LNCaP clone FGC (cell line): ENCODE measurements around the gene PIEZO1.

Experiments used
- DNase-seq: peaks from one replicate; pipeline ENCODE4 v3.0.0-alpha.2; 2011; ENCODE audit warnings: low read depth
- H3K4me3 ChIP-seq: 2 replicates; pipeline ENCODE4 v1.5.1; 2011; ENCODE audit warnings: mild to moderate bottlenecking, low read depth, low read length, control low read depth
- CTCF ChIP-seq: IDR thresholded peaks from 2 replicates; pipeline ENCODE4 v1.5.1; 2012; ENCODE audit warnings: mild to moderate bottlenecking; ENCODE audit not compliant: control insufficient read depth, insufficient read depth; ENCODE audit errors: extremely low read depth

Gene PIEZO1

DNA sequence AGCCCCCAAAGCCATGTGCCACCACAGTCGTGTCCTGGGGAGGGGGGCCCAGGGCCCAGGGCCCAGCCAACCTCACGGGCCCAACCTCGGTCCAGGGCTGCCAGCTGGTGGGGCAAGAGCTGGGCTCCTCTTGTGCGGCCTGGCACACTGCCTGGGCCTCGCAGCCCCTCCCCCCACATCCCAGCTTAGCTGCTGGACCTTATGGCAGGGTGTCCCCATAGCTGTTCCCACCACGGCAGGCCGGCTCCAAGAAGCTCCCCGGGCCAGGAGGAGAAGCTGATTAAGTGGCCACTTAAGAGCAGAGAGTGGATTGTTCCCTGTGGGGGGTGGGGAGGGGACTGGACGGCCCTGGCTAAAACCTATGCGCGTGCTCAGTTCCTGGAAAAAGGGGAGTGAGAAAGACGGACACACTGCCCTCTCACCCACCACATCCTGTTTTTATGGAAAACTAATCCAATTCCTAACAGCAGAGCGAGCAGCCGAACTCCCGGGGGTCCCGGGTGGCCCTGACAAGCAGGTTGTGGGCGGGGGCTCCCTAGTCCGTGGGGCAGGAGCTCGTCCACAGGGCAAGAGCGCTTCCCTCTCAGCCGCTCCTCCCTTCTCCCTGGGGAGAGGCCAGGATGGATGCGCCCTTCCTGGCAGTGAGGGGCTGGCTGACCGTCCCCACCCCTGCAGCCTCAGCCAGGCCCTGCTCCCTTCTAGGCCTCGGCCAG lies 16.8 kb downstream of the PIEZO1 start:
- H3K4me3 ChIP-seq, result peak overlapping the region; percentile 48
- DNase-seq, result no peak
- no peak for TF ChIP-seq CTCF

DNA sequence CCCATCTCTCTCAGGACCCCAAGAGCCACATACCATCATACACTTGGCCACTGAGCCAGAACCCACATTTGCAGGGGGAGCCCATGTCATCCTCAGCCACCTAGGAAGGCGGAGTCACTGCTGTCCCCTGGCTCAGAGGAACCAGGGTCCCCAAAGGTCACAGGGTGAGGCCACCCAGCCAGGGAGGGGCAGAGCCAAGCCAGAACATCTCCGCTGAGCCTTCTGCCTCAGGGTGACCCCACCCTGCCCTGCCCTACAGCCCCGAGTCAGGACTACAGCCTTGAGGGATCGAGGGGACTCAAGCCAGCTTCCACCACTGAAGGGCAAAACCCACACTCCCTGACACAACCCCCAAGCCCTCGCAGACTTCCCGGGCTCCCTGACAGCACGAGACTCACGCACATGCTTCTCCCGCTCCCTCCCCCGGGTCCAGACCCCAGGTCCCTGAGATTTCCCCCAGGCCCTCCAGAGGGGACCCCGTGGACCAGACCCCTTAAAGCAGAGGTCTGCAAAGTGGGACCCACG lies 17.4 kb downstream of the PIEZO1 start:
- TF ChIP-seq CTCF, result no peak
- no peak for DNase-seq
- H3K4me3 ChIP-seq, result peak overlapping the region; percentile 48

GRCh38 chr16:88766975-88767374 lies 18.0 kb downstream of the PIEZO1 start:
- no peak overlapping the region for H3K4me3 ChIP-seq
- no peak for DNase-seq
- TF ChIP-seq CTCF, result no peak

DNA sequence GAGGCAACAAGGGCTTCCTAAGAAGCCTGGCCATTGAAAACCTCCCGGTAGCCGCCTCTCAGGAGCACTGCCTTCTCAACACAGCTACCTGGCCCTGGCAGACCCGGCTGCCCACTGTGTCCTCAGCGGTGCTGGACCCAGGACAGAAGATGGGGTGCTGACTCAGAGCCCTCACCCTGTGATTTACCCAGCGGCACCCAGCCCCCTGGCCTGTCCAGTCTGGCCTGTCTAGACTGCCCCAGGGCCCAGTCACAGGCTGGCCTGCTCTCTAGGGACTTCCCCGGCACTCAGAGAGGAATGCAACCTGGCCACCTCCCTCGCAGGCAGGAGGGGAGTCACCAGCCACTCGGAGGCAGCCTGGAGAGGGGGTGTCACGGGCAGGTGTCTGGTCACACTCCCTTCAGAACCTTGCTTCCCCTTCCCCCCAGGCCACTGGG lies 20.1 kb downstream of the PIEZO1 start:
- TF ChIP-seq CTCF, result no peak
- no peak overlapping the region for H3K4me3 ChIP-seq
- no peak for DNase-seq

DNA sequence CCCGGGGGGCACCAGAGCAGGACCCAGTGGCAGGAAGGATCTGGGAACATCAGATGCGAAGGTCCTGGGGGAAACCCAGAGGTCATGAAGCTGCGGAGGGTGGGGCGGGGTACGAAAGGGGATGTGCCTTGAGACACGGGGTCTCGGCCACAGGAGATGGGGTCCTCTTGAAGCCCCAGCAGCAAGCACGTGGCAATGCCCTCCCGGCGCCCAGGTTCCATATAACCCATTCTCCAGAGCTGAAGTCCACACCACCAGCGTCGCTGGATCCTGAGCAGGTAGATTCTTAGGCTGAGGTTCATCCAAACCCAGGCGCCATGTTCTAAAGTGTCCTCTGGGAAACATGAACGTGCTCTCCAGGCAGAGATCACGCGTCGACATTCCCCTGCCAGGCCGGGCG lies 20.9 kb downstream of the PIEZO1 start:
- no peak for DNase-seq
- H3K4me3 ChIP-seq, result peak overlapping the region; percentile 3; the same call in 1 of the 2 replicates
- no peak for TF ChIP-seq CTCF

DNA sequence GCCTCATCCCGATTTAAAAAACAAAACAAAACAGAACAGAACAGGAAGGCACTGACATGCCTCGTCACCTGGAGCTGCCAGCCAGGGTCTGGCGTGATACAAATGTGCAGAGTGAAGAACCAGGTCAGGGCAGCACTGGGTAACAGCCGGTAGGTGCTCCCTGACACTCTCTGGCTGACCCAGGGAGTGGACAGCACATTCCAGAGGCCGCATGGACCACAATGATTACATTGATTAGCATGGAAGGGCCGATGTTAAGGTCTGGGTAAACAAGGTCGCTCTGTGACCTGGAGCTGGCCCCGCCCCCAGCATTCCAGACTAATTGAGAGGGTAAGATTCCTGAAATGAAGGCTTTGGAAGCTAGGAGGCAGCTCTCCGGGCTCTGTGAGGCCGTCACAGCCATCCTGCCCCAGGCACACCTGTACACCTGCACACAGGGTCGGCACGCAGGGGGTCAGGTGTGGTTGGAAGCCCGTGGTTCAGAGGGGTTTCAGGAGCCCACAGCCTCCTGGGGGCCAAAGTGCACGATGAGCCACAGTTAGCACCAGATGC lies 21.4 kb downstream of the PIEZO1 start:
- DNase-seq, result no peak
- peak overlapping the region; percentile 3; the same call in 1 of the 2 replicates for H3K4me3 ChIP-seq
- TF ChIP-seq CTCF, result no peak; the same call in 1 of the 2 replicates
